GM12891 (cell line): ENCODE measurements around the gene DGCR2.

Experiments used
- POLR2A ChIP-seq: IDR thresholded peaks from 2 replicates; pipeline ENCODE4 v1.6.1; 2011; ENCODE audit warnings: low read depth, low read length, control low read depth
- POLR2AphosphoS5 ChIP-seq: IDR thresholded peaks from 2 replicates; pipeline ENCODE4 v1.6.1; 2011; ENCODE audit warnings: low read depth, low read length, control low read depth
- SPI1 ChIP-seq: IDR thresholded peaks from 2 replicates; pipeline ENCODE4 v1.6.1; 2011; ENCODE audit warnings: low read depth, low read length, control low read depth
- TAF1 ChIP-seq: IDR thresholded peaks from 2 replicates; pipeline ENCODE4 v1.6.1; 2011; ENCODE audit warnings: low read depth, low read length, control low read depth

DNA sequence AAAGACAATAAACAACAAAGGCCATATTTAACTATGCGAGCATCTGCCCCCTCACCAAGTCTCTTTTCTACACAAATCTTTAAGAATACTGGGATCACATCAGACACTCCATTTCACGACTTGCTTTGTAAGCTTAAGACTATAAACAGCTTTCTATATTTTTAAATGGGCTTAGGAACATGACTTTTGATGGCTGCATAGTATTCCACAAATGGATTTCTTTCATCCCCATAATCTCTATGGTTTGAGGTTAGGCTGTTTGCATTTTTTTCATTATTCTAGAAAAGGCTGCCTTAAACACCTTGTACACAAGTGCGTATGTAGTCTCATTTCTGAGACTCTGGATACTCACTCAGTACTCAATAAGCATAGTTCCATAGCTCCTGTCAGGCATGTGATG lies 52.8 kb downstream of the DGCR2 start:
- no peak for TF ChIP-seq POLR2A
- no peak for TF ChIP-seq POLR2AphosphoS5
- no peak for TF ChIP-seq TAF1
- TF ChIP-seq SPI1, result no peak
